HL-60/S4 (cell line): ENCODE measurements around the gene HEYL.

Experiments used
- in situ Hi-C: fragments of 300-500 bp; cut with MboI; formaldehyde crosslinking; loops from 2 replicates; pipeline ENCODE4 v1.14.3; 2022; ENCODE audit warnings: low sequenced_read_pairs

The HEYL gene

GRCh38 chr1:39668111-39668510, 28.7 kb upstream of the HEYL start:
- in situ Hi-C loops = no loop called here

- in situ Hi-C loops = no loop called here
These were observed 27.3 kb upstream of the HEYL start for GRCh38 chr1:39666772-39667171.

GRCh38 chr1:39663559-39663958, 24.1 kb upstream of the HEYL start:
- in situ Hi-C loops = no loop called here

DNA sequence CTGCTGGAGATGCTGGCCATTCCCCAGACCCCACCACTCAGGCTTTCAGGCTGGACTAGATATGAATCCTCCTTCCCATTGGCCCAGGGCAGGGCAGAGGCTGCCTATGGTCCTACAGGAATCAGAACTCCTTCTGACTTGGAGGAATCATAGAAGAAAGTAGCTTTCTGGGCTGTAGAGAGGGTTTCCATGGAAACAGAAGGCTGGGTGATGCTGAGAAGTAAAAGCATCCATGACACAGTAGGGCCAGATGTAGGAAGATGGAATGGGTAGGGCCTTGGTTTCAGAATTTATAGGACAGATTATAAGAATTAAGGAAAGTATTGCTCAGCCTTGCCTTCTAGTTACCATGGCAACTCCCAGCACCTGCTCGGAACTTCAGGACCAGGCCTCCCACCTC, 23.4 kb upstream of the HEYL start:
- in situ Hi-C loops = no loop called here

- in situ Hi-C loops = no loop called here
These were observed 20.1 kb upstream of the HEYL start for GRCh38 chr1:39659538-39659937.

GRCh38 chr1:39659110-39659509, 19.7 kb upstream of the HEYL start:
- in situ Hi-C loops = no loop called here

DNA sequence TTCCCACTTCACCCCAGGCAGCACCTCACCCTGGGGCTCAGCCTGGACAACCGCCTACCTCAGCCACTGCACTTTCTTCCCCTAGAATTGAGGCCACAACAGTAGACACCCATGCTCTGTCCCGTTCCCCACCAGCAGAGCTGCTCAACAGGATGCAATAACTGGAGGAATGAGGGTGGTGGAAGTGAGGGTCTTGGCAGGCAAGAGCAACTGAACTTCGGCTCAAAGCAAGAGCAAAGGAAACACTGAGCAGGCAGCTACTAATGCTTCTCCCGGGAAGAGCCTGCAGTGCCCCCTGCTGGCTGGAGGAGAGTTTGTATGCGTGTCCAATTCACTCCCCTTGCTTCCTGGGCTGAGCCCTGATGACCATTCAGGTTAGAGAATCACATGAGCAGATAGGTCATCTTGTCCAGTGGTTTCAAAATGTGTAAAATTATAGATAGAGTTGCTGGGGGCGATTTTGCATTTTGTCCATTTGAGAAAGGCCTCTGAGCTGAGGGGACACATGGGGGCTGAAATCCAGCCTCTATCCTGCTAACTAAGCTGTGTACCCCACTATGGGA, 18.6 kb upstream of the HEYL start:
- in situ Hi-C loops = no loop called here

GRCh38 chr1:39657402-39657801, 18.0 kb upstream of the HEYL start:
- in situ Hi-C loops = no loop called here

- in situ Hi-C loops = no loop called here
These were observed 16.9 kb upstream of the HEYL start for GRCh38 chr1:39656391-39656790.

- in situ Hi-C loops = no loop called here
These were observed 16.3 kb upstream of the HEYL start for GRCh38 chr1:39655578-39656268.

DNA sequence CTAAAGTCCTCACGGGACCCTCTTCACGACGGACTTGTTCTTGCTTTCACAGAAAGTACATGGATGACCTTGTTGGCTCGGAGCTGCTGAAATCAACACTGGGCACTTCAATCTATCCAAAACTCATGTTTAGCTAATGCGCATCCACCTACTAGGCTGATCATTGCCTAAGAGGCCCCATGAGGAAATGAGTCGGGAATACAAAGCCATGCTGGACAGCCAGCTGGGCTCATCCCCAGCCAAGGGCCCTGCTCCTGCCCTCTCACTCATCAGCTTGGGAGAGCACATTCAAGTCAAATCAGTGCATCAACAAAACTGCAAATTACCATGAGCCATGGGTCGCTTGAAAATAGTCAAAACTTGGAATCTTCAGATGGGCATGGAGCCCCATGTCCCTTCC, 14.8 kb upstream of the HEYL start:
- in situ Hi-C loops = no loop called here

GRCh38 chr1:39653546-39654031, 14.1 kb upstream of the HEYL start:
- in situ Hi-C loops = no loop called here

- in situ Hi-C loops = no loop called here
These were observed 13.1 kb upstream of the HEYL start for GRCh38 chr1:39652554-39652953.

DNA sequence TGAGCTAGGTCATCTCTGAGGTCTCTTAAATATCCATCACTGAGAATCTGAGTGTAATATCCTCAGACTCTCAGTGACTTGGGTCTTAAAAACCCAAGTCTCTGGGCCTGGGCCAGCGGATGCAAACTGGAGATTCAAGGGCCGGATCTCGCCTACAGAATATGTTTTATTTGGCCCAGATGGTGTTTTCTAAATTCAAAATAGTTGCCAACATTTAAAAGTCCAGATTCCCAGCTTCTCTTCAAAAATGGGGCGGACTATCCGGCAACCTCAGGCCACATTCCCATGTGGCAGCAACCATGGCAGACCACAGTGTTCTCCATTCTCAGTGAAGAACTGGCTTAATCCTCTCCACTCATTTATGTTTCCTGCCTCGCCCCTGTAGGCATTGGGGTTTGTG, 12.7 kb upstream of the HEYL start:
- in situ Hi-C loops = no loop called here

DNA sequence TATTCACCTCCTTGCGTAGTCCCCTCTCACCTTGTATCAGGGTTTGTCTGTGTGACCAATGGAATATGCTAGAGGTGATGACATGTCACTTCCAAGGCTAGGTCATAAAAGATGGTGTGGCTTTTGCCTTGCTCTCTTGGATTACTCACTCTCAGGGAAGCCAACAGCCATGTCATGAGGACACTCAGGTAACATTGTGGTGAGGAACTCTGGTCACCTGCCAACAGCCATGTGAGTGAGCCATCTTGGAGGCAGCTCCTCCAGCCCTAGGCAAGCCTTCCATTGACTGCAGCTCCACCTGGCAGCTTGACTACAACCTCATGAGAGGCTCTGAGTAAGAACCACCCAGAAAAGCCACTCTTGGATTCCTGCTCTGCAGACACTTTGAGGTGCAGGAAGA, 11.0 kb upstream of the HEYL start:
- in situ Hi-C loops = no loop called here

DNA sequence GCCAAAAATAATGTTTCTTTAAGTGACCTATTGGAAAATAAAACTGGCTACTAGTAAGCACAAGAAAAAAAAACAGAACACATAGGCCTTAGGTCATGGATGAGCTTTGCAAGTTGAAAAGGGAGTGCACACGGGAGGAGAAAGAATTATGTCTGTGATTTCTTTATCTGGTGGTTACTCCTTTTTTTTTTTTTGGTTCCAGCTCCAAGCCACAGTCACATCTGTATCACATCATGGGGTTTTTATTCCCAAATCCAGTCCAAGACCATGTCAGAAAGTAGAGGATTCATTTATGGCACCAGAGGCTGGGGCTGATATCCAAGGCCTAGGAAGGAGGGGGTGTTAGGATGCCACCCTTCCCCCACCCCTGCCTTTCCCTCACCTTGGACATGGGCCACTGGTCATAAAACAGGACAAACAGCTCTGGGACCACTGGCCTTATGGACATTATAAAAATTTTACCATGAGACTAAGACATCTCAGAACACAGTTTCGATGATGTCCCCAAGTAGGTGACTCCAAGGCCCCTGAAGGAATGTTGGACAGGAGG, 10.3 kb upstream of the HEYL start:
- in situ Hi-C loops = no loop called here

DNA sequence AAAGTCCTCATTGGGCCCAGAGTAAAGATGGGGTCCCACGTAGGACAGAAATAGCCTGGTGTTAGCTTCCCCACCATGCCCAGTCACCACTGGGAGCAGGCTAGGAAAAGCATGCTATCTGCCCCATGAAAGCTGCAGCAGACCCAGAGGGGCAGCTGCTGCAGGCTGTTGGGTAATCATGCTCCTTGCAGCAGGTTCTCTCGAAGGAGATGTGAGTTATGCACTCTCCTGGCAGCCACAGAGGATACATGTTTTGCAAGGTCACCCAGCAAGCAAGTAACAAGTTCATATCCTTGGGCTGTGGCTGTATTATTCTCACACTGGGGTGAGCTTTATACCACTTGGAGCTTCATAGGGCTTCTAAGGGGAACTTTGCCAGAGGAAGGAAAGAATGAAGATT, 9.1 kb upstream of the HEYL start:
- in situ Hi-C loops = no loop called here

GRCh38 chr1:39647247-39647646, 7.8 kb upstream of the HEYL start:
- in situ Hi-C loops = no loop called here

- in situ Hi-C loops = no loop called here
These were observed 7.0 kb upstream of the HEYL start for GRCh38 chr1:39646232-39647081.

- in situ Hi-C loops = no loop called here
These were observed 6.1 kb upstream of the HEYL start for GRCh38 chr1:39645411-39646043.

DNA sequence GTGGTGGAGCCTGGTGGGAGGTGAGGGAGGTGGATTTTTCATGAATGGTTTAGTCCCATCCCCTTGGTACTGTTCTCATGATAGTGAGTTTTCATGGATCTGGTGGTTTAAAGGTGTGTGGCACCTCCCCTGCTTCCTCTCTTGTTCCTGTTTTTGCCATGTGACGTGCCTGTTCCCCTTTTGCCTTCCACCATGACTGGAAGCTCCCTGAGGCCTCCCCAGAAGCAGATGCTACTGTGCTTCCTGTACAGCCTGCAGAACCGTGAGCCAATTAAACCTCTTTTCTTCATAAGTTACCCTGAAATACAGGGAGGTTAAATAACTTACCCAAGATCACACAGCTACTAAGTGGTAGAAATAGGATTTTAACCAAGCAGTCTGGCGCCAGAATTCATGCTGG, 4.3 kb upstream of the HEYL start:
- in situ Hi-C loops = no loop called here
